GM19193 (cell line): ENCODE measurements around the gene PRKAR1B.

Experiments
- POLR2A ChIP-seq: IDR thresholded peaks from 4 replicates; pipeline ENCODE4 v1.6.1; 2011; ENCODE audit not compliant: insufficient read depth, insufficient read length; ENCODE audit errors: extremely low read depth

The PRKAR1B gene

DNA sequence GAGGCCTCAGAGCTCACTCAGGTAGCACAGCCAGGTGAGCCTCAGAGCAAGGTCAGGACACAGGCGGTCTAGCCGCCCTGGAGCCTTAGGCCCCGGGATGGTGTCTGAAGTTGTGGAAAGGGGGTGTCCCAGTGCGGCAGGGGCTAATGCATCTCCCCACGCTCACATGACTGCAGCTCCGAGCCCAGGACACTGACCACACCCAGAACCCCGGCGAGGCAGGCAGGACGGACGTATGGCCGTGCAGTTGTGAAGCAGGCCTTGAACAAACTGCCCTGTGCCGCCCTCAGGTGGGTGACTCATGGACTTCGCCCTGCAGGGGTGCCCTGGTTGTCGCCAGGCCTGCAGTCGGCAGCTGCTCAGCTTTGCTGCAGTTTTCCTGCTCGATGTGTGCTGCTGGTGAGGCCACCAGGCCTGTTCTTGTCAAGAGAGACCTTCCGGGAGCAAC is 5.0 kb upstream of the PRKAR1B start:
- TF ChIP-seq POLR2A: no peak

DNA sequence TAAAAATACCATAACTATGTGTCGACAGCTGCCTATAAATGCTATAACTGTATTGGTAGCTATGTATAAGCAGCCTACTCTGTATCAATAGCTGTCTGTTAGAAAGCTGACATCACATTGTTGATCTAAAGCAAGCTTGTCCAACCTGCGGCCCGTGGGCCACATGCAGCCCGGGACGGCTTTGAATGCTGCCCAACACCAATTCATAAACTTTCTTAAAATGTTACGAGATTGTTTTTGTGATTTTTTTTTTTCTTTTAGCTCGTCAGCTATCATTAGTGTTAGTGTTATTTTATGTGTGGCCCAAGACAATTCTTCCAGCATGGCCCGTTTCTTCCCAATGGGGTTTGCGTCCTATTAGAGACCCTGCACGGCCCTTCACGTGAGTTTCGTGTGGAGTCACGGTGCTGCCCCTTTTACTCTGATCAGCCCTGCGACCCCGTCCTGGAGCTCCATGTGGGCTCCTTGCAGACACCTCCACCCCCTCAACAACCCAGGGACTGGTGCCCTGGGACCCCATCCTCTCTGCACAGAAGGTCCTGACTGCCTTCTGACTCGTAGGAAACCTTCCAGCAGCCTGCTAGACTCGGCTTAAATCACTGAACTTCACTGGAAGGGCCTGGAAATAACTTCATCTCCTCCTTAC is 4.5 kb upstream of the PRKAR1B start:
- no peak for TF ChIP-seq POLR2A

DNA sequence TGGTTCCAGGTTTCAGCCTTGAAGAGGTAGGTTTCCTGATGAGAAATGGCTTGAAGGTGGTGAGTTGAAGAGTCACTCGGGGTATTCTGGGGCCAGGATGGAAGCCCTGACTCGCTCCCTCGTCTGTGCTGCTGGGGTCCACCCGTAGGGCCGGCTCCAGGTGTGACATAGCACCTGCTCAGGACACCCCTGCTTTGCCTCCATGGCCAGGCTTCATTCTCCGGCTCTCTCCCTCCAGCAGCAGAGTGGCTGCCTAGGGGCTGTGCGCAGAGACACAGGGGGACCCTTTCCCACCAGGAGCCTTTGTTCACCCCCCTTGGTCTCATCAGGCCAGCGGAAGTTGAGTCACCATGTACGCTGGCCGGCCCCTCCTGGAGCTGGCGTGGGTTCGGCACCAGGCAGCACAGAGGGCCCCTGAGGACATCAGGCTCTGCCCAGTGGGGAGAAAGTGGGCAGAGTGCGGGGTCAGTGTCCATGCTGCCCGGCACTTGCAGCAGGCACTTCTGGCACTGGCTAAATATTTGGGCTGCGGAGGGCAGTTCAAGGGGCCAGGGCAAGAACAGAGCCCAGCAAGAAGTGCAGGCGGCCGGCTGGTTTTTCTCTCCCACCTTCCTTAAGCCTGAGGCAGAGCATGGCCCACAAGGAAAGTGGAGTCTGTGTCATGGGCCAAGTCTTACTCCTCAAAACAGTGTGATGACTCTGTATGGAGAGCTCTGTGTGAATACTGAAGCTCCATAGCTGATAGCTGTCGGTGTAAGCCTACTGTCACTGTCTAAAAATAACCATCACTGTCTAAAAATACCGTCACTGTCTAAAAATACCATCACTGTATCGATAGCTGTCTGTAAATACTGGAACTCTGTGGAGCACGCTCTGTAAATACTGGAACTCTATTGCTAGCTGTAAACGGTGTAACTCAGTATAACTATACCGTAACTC is 3.7 kb upstream of the PRKAR1B start:
- TF ChIP-seq POLR2A: no peak

DNA sequence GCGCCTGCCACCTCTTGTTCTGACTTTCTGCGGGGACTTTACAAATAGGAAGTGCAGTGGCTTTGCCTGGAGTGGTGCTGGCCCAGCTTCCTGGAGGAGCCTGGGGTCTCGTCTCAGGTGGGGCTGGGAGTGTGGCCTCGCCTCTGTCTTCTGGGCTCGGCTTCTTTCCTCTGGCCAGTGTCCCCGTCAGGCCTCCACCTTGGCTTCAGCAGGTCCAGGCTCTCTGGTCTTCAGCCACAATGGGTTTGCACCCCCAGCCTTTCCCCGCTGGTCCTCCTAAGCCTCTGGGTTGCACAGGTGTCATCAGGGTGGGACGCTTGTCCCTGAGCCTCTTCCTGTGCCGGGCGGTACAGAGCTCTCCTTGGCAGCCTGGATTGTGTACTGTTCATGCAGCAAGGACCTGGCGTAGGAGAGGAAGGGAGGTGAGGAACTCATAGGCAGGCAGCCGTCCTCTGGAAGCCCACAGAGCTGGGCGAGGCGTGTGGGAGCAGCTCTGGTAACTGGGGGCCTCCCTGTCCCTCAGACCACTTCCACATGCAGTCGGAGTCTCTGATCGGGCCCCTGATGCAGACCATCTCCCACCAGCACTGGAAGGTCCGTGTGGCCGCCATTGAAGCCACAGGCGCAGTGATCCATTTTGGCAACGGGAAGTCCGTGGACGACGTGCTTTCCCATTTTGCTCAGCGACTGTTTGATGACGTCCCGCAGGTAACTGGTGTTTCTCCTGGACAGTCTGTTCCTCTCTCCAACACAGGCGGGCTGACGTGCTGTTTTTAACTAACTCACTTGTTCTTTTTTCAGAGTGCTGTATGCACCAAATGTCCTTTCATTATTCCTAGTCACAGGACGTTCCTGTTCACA is 2.3 kb upstream of the PRKAR1B start:
- no peak for TF ChIP-seq POLR2A

DNA sequence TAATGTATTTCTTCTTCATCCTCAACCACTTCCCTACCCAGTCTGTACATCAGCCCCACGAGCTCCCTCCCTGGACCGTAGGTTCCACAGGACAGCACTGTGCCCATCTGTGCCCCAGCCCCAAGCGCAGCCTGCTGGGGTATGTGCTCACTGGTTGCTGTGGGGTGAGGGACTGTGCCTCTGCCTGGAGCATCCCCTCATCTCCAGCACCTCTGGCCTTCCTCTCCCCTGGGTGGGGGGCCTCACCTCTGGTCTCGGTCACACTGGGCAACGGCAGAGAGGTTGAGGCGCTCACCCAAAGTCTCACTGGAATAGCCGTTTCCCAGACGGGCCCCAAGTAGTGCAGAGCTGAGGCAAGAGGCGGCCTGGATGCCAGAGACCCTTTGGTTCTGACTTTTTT is 1.5 kb upstream of the PRKAR1B start:
- TF ChIP-seq POLR2A: no peak

DNA sequence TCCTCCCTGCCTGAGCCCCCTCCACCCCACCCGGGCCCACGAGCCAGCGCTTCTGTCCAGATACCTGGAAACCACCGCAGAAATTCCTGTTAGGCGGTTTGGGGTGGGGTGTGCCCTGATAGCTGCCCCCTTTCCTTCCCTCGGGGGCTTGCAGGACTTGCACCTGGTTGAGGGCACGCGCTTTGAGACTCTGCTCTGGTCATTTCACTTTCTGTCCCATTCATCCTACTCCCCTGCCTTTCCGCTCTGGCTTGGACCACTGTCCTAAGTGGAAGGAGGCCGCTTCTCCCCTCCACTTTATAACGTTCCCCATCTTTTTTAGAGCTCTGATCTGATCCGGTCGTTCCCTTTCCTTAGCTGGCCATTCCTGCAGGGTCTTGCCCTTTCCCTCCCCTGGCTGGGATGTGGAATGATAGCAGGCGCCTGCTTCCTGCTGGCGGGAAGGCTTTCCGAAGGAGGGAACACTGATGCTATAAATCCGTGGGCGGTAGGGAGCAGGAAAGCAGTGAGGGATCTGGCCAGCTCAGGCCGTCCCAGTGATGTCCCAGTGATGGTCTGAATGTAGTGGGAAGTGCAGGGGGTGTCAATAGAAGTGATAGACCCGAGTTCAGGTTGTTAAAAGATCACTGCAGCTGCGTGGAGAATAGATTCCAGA is 852 bp upstream of the PRKAR1B start:
- no peak for TF ChIP-seq POLR2A

DNA sequence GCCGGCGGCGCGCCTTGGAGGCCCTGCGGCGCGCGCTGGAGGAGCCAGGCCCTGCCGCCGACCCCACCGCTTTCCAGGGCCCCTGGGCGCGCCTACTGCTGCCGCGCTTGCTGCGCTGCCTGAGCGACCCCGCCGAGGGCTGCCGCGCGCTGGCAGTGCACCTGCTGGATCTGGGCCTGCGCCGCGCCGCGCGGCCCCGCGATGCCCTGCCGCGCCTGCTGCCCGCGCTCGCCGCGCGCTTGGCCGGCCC is 302 bp downstream of the PRKAR1B start:
- TF ChIP-seq POLR2A: no peak

DNA sequence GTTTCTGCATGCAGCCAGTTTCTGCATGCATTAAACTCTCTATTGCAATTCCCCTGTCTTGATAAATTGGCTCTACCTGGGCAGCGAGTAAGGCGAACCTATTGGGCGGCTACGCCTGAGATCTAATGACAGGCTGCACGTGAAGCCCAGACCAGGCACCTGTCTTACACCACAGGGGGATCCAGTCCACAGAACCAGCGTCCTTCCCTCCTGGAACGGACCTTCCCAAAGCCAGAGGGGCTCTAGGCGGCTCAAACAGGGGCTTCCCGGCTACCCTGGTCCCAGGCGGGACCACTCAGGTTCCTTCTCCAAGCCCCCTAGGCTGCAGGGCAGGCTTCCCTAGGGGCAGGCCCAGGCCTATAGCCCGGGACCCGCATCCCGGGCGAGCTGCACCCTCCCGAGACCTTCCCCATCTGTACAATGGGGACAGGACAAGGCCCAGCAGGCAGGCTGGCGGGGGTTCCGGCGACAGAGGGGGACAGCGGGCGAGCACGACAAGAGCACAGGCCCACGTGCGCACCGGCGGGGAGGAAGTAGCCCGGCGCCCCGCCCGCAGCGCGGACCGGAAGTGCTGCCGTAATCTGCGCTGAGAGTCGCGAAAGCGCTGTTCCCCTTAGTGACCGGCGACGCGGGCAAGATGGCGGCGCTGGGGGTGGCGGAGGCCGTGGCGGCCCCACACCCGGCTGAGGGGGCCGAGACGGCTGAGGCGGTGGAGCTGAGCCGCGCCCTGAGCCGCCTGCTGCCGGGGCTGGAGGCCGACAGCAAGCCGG is 812 bp downstream of the PRKAR1B start, which contains the start of gene DNAAF5:
DNAAF5 (plus strand) TSS at position 616 of the 770 bp plus-strand sequence; CDS start at position 638, 22 bp downstream.
- peak; percentile 59 for TF ChIP-seq POLR2A

DNA sequence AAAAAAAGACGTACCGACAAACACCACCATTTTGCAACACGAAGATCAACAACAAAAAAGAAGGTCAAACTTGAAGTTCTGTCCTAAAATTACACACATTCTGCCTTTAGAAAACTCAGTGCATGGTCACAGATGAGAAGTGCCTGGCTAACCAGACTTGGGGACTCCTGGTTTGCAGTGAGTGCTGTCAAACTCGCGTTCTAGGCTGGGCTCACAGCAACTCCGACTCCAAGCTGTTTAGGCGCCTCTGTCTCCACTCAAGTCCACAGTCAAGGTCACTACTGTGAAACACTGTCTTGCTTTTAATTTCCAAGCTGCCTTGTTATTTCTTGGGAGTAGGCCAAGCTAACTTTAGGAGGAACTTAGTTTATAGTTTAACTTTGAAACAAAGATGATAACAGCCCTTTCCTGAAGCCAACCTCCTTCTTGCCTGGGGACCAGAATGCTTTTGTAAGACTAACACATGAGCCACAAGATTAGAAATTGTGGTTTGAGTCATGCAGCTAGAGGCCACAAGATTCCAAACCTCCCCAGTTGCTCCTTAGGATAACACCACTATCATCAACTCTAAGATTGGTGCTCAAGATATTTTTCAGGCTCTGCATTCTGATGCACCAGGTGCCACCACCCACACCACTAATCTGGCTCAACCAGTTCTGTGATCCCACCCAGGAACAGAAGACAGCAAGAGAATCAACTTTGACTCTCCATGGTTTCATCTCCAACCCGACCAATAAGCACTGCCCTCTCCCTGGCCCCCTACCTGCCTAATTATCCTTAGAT is 1.7 kb downstream of the PRKAR1B start:
- TF ChIP-seq POLR2A: no peak

DNA sequence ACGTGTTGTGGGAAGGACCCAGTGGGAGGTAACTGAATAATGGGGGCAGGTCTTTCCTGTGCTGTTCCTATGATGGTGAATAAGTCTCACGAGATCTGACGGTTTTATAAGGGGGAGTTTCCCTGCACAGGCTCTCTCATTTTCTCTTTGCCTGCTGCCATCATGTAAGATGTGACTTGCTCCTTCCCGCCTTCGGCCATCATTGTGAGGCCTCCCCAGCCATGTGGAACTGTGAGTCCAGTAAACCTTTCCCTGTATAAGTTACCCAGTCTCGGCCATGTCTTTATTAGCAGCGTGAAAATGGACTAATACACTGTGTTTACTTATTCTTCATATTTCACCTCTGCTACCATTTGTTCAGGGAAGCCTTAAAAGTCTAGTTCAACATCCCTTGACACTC is 2.8 kb downstream of the PRKAR1B start:
- TF ChIP-seq POLR2A: no peak

DNA sequence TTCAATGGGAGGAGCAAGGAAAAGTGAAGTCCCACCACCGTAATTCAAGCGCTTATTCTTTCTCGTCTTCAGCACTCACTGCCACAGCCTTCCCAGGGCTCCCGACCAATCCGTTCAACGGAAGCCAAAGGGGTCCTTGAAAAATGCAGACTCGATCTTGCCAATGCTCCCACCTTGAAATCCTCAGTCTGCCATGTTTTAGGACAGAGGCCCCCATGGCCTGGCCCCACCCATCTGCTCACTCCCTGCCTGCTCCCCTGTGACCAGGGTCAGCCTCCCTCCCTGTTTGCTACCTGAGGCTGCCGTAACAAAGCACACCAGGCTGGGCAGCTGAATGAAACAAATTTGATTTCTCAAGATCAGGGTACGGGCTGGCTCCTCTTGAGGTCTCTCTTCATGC is 3.5 kb downstream of the PRKAR1B start:
- no peak for TF ChIP-seq POLR2A

DNA sequence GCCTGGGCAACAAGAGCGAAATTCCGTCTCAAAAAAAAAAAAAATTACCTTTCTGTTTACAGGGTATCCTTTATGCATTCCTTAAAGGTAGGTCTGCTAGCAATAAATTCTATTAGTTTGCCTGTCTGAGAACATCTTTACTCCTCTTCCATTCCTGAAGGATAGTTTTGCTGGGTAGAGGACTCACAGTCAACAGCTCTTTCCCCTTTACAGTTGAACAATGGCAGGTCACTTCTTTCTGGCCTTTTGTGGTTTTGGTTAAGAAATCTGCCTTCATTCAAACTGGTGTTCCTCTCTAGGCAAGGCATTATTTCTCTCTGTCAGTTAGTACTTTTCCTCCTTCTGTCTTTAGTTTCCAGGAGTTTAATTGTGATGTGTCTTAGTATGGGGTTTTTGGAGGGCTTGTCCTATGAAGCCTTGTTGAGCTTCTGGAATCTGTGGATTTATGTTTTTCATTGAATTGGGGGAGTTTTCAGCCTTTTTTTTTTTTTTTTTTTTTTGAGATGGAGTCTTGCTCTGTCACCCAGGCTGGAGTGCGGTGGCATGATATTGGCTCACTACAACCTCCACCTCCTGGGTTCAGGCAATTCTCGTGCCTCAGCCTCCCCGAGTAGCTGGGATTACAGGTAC is 5.3 kb downstream of the PRKAR1B start:
- TF ChIP-seq POLR2A: no peak

DNA sequence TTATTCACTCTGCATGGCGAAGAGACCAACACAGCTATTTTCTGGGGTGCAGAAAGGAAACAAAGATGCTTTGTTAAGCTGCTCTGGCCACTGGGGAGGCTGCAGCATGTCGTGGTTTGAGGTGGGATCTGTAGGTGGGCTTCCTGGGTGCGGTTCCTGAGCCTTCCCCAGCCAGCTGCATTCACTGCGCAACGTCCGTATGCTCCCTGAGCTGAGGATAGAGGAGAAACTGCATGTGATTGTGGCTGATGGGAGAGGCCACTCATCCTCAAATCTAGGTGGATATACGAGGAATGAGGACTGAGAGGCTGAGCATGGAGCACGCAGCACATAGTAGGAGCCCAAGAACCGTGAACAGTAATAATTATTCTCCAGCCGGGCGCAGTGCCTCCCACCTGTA is 10.4 kb downstream of the PRKAR1B start:
- TF ChIP-seq POLR2A: no peak
